Gastroesophageal sphincter (tissue), 4 donors: ENCODE data around the gene ROCK2. TPM values are rescaled to one million over a fixed set of nuclear protein-coding genes. Genes with fewer than 3 reads are reported as not detected.

Source experiments
- ATAC-seq: fragments of 150-250 bp; one replicate; pipeline ENCODE4 v1.9.1; 2016; ENCODE audit warnings: mild to moderate bottlenecking, moderate library complexity
- H3K27ac ChIP-seq, 4 donors: fragments of 200-600 bp; sonication (generic) in 3 of 4; 1 replicate in 3 of 4; 2 replicates in 1 of 4; pipeline ENCODE4 v1.5.1; 2016 to 2019
- H3K27me3 ChIP-seq: fragments of 200-600 bp; sonication (generic); one replicate; pipeline ENCODE4 v1.5.1; 2019
- H3K36me3 ChIP-seq, 2 donors: fragments of 200-600 bp; sonication (generic); one replicate each; pipeline ENCODE4 v1.5.1; 2019; ENCODE audit warnings: control low read depth in 1 of 2
- H3K4me1 ChIP-seq, 3 donors: fragments of 200-600 bp; sonication (generic); 1 replicate in 2 of 3; 2 replicates in 1 of 3; pipeline ENCODE4 v1.5.1; 2016 to 2019; ENCODE audit warnings: control low read depth in 2 of 3
- H3K4me3 ChIP-seq, 2 donors: fragments of 200-600 bp; sonication (generic); one replicate each; pipeline ENCODE4 v1.5.1; 2019; ENCODE audit warnings: mild to moderate bottlenecking in 1 of 2, moderate library complexity in 1 of 2
- H3K9me3 ChIP-seq, 3 donors: fragments of 200-600 bp; sonication (generic); one replicate each; pipeline ENCODE4 v1.5.1; 2017 to 2019; ENCODE audit warnings: control low read depth in 2 of 3
- CTCF ChIP-seq, 4 experiments: fragments of 200-600 bp in 2 of 4; fragments of 450-650 bp in 2 of 4; sonication (generic) in 1 of 4; IDR thresholded peaks; one replicate each; pipeline ENCODE4 v1.5.1; 2017 to 2019; ENCODE audit warnings: antibody characterized with exemption in 4 of 4, mild to moderate bottlenecking in 2 of 4, moderate library complexity in 2 of 4
- EP300 ChIP-seq: sonication (generic); formaldehyde crosslinking; IDR thresholded peaks from one replicate; pipeline ENCODE4 v1.6.1; 2017; ENCODE audit warnings: antibody characterized with exemption, mild to moderate bottlenecking
- POLR2A ChIP-seq, 2 donors: fragments of 450-650 bp; IDR thresholded peaks; one replicate each; pipeline ENCODE4 v1.6.1; 2017; ENCODE audit warnings: antibody characterized with exemption in 2 of 2, mild to moderate bottlenecking in 2 of 2, moderate library complexity in 1 of 2
- POLR2AphosphoS5 ChIP-seq: sonication (generic); formaldehyde crosslinking; IDR thresholded peaks from one replicate; pipeline ENCODE4 v1.6.1; 2017; ENCODE audit warnings: antibody characterized with exemption
- WGBS, 2 donors: methylation state at CpG; one replicate each; pipeline ENCODE4 v1.1.5; 2018; ENCODE audit warnings: low coverage in 1 of 2; 5-methylcytosine and 5-hydroxymethylcytosine counted together
- total RNA-seq, 4 donors: library from RNA; depleted of rRNA; stranded (reverse); fragments of >200 nt; gene quantifications; one replicate each; pipeline ENCODE4 v1.1.0, GENCODE V29; 2016

ROCK2 gene
- total RNA-seq, 4 donors from 2014 or later: 102 to 130 (median 113) TPM

GRCh38 chr2:11305958-11306357 lies 38.5 kb downstream of the ROCK2 start:
- H3K27ac ChIP-seq: no peak overlapping the region
- H3K27me3 ChIP-seq: no peaks in the 10 kb centered on the region
- H3K4me1 ChIP-seq: peaks cover 0 to 58% (median 6%) of the 10 kb centered on the region in 3 donors
- 22 to 27% methylated on average over 1 of the region's 1 CpG for WGBS, 2 donors
- no peaks in the 10 kb centered on the region for H3K36me3 ChIP-seq
- peak; percentile 63 for ATAC-seq
- H3K4me3 ChIP-seq: no peak overlapping the region
- H3K9me3 ChIP-seq: no peaks in the 10 kb centered on the region
- TF ChIP-seq EP300 (no peak), POLR2AphosphoS5 (no peak), CTCF (IDR thresholded peaks at IDR 0.05) (no peak), POLR2A (IDR thresholded peaks at IDR 0.05) (no peak)

- TF ChIP-seq POLR2AphosphoS5 (no peak), EP300 (no peak), POLR2A (IDR thresholded peaks at IDR 0.05) (no peak), CTCF (IDR thresholded peaks at IDR 0.05) (no peak)
These were observed 39.1 kb downstream of the ROCK2 start for GRCh38 chr2:11305338-11305737.

GRCh38 chr2:11304476-11304875 lies 40.0 kb downstream of the ROCK2 start:
- Histone ChIP-seq H3K9me3 (no peaks in the 10 kb centered on the region), H3K4me1 (peaks cover 0 to 52% (median 6%) of the 10 kb centered on the region in 3 donors), H3K36me3 (no peaks in the 10 kb centered on the region), H3K4me3 (no peak overlapping the region), H3K27me3 (no peaks in the 10 kb centered on the region), H3K27ac (no peak overlapping the region)
- no peak for TF ChIP-seq POLR2AphosphoS5
- no peak for TF ChIP-seq EP300
- no peak for TF ChIP-seq POLR2A (IDR thresholded peaks at IDR 0.05)
- no peak for TF ChIP-seq CTCF (IDR thresholded peaks at IDR 0.05)
- 94 to 100% methylated on average over 2 to 5 of the region's 5 CpGs for WGBS, 2 donors
- no peak for ATAC-seq

More at GRCh38 chr2:11305338-11305737, 39.1 kb downstream of the ROCK2 start:
- no peaks in the 10 kb centered on the region for H3K27me3 ChIP-seq
- 74 to 89% methylated on average over 3 to 4 of the region's 4 CpGs for WGBS, 2 donors
- peaks cover 0 to 52% (median 6%) of the 10 kb centered on the region in 3 donors for H3K4me1 ChIP-seq
- no peak for ATAC-seq
- H3K9me3 ChIP-seq: no peaks in the 10 kb centered on the region
- H3K36me3 ChIP-seq: no peaks in the 10 kb centered on the region
- no peak overlapping the region for H3K4me3 ChIP-seq
- H3K27ac ChIP-seq: no peak overlapping the region

GRCh38 chr2:11303290-11304013 lies 41.0 kb downstream of the ROCK2 start:
- H3K27me3 ChIP-seq: no peaks in the 10 kb centered on the region
- no peak overlapping the region for H3K4me3 ChIP-seq
- ATAC-seq: no peak
- TF ChIP-seq POLR2AphosphoS5 (no peak), POLR2A (IDR thresholded peaks at IDR 0.05) (no peak), EP300 (no peak)
- no peak overlapping the region for H3K27ac ChIP-seq
- peaks cover 0 to 57% (median 6%) of the 10 kb centered on the region in 3 donors for H3K4me1 ChIP-seq
- WGBS, 2 donors: 66 to 83% methylated on average over 5 of the region's 5 CpGs
- no peaks in the 10 kb centered on the region for H3K36me3 ChIP-seq
- no peaks in the 10 kb centered on the region for H3K9me3 ChIP-seq

- no peak for TF ChIP-seq POLR2AphosphoS5
- TF ChIP-seq EP300: no peak
- no peak for TF ChIP-seq POLR2A (IDR thresholded peaks at IDR 0.05)
- TF ChIP-seq CTCF (IDR thresholded peaks at IDR 0.05): no peak
- 82 to 86% methylated on average over 6 of the region's 6 CpGs for WGBS, 2 donors
- H3K27me3 ChIP-seq: no peaks in the 10 kb centered on the region
These were observed 45.0 kb downstream of the ROCK2 start for GRCh38 chr2:11299439-11299838.

More at GRCh38 chr2:11299439-11299838, 45.0 kb downstream of the ROCK2 start:
- no peak for ATAC-seq
- Histone ChIP-seq H3K4me1 (peaks cover 0 to 55% (median 2%) of the 10 kb centered on the region in 3 donors), H3K4me3 (no peak overlapping the region), H3K36me3 (no peaks in the 10 kb centered on the region), H3K9me3 (no peaks in the 10 kb centered on the region), H3K27ac (no peak overlapping the region)
